ENCODE data around the gene ADAM12. TPM values are rescaled to one million over a fixed set of nuclear protein-coding genes. Genes with fewer than 3 reads are reported as not detected.

ADAM12 gene
- total and polyA plus RNA-seq, 10 of the 15 experiments (the other 5 are each of a cell fraction or from before 2014, with no cell fraction given), result under 0.01 to 0.62 (median 0.04) TPM; not detected in 5

- no peak for TF ChIP-seq SMAD5 (IDR thresholded peaks at IDR 0.05; ENCODE audit: low read depth)
- TF ChIP-seq PML (IDR thresholded peaks at IDR 0.05; ENCODE audit: low read length), result no peak
- no peak for TF ChIP-seq CEBPB (IDR thresholded peaks at IDR 0.05; ENCODE audit: borderline replicate concordance in 1 of 2, low read depth in 2 of 2, low read length in 2 of 2)
- TF ChIP-seq E2F8 (IDR thresholded peaks at IDR 0.05; ENCODE audit: low read depth, partially characterized antibody), result no peak
Measured at GRCh38 chr10:125964558-125964957, 423.7 kb downstream of the ADAM12 start (continued).

Small RNAs within 50 kb of the gene (small RNA-seq; reads per million reads assigned to genes)
- gene RNA5SP328, result not detected

Measured in GM12878 (cell line).